HG03135 (cell line): Measurements from ENCODE around the gene ARSJ.
"Not testable (repeated sequence)": the region's sequence is repeated elsewhere in the genome, so short reads cannot be mapped to it uniquely, and the experiment has no call there.

Experiments
- ATAC-seq: cut with Tn5 transposase; IDR thresholded peaks from one replicate; pipeline ENCODE4 v1.9.1; 2021; ENCODE audit warnings: mild to moderate bottlenecking, moderate library complexity; ENCODE audit not compliant: unreplicated experiment

The ARSJ gene

GRCh38 chr4:113959539-113959937, 19.9 kb downstream of the ARSJ start:
- no peak for ATAC-seq

GRCh38 chr4:113958766-113959538, 20.5 kb downstream of the ARSJ start:
- ATAC-seq: no peak

- ATAC-seq: no peak
Observed at GRCh38 chr4:113957956-113958355, 21.5 kb downstream of the ARSJ start.

GRCh38 chr4:113955948-113956347, 23.5 kb downstream of the ARSJ start:
- peak; percentile 52 for ATAC-seq

GRCh38 chr4:113955411-113955810, 24.0 kb downstream of the ARSJ start:
- no peak for ATAC-seq

- ATAC-seq: no peak
Observed at GRCh38 chr4:113953888-113954287, 25.6 kb downstream of the ARSJ start.

- peak; percentile 86 for ATAC-seq
Observed at GRCh38 chr4:113952452-113953029, 26.9 kb downstream of the ARSJ start.

- ATAC-seq: no peak
Observed at GRCh38 chr4:113951263-113951662, 28.2 kb downstream of the ARSJ start.

GRCh38 chr4:113950207-113950606, 29.2 kb downstream of the ARSJ start:
- ATAC-seq: no peak

GRCh38 chr4:113947484-113947883, 32.0 kb downstream of the ARSJ start:
- no peak for ATAC-seq

GRCh38 chr4:113945906-113946305, 33.5 kb downstream of the ARSJ start:
- ATAC-seq: no peak

- no peak for ATAC-seq
Observed at GRCh38 chr4:113943863-113944262, 35.6 kb downstream of the ARSJ start.

- ATAC-seq: no peak
Observed at GRCh38 chr4:113943085-113943484, 36.4 kb downstream of the ARSJ start.

GRCh38 chr4:113941836-113942235, 37.6 kb downstream of the ARSJ start:
- no peak for ATAC-seq

- not testable (repeated sequence) for ATAC-seq
Observed at GRCh38 chr4:113940103-113940502, 39.3 kb downstream of the ARSJ start.

GRCh38 chr4:113935190-113935589, 44.3 kb downstream of the ARSJ start:
- no peak for ATAC-seq

- not testable (repeated sequence) for ATAC-seq
Observed at GRCh38 chr4:113924706-113925105, 54.7 kb downstream of the ARSJ start.

- ATAC-seq: no peak
Observed at GRCh38 chr4:113921089-113921794, 58.2 kb downstream of the ARSJ start.

- no peak for ATAC-seq
Observed at GRCh38 chr4:113919611-113920010, 59.8 kb downstream of the ARSJ start.

GRCh38 chr4:113919145-113919544, 60.3 kb downstream of the ARSJ start:
- ATAC-seq: no peak

GRCh38 chr4:113908829-113909228, 70.6 kb downstream of the ARSJ start:
- ATAC-seq: no peak

- ATAC-seq: no peak
Observed at GRCh38 chr4:113907559-113907958, 71.9 kb downstream of the ARSJ start.
